Cerebellar nuclear complex (tissue), 1 donor: ENCODE results near the gene MYO3B.
"Not testable (repeated sequence)": the region's sequence is repeated elsewhere in the genome, so short reads cannot be mapped to it uniquely, and the experiment has no call there.

Source experiments
- DNase-seq, 2 experiments: peaks; one replicate each; lab custom pipeline; 2025; lab: John Stamatoyannopoulos, UW

Gene MYO3B

DNA sequence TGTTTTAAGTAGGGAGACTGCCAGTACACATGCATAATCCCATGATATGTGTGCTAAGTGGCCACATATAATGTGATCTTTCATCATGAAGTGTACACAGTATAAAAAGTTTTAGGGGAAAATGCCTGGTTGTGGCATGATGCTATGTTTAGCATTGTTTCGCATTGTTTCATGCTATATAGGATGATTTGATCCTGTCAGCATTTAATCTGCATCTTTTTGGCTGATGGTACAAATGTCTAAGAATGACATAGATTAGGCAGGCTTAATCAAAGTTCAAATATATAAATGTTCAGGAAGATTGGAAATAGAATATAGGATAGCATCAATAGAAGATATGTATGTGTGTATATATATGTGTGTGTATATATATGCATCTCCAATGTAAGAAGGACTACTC lies 83.6 kb downstream of the MYO3B start:
- no peak for DNase-seq

DNA sequence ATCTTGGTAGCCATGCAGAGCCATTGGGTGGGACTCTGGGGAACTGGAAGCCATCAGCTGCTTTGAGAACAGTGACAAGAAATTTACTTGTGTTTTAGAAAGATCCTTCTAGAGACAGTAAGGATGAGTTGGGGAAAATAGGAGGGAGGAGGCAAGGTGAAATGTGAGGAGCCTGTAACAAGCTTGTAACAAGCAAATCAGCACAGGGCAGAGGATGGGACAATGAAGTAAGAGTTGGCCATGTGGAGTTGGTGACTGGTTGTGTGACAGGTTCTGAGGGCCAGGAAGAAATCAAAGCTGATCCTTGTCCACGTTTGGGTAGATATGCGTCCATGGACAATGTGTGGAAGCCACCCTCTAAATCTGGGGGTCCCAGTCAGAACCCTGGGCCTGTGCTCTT lies 84.4 kb downstream of the MYO3B start:
- no peak for DNase-seq

DNA sequence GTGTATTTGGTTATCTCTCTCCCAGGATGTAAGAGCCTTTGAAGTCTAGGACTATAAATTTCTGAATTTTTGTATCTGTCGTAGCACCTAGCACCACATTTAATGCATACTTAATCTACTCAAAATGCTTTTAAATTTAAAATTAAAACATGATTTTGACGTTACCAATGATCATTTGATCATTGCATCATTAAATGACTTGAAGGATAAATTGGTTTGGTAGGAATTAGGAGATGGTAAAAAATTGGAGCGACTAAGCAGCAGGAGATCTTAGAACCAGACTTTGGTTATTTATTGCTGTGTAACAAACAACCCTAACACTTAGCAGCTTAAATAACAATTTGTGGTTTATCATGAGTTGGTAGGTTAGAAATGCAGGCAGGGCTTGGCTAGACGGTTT lies 84.9 kb downstream of the MYO3B start:
- DNase-seq, result no peak

- DNase-seq, result not testable (repeated sequence)
Observed at GRCh38 chr2:170263728-170264521, 86.0 kb downstream of the MYO3B start.

DNA sequence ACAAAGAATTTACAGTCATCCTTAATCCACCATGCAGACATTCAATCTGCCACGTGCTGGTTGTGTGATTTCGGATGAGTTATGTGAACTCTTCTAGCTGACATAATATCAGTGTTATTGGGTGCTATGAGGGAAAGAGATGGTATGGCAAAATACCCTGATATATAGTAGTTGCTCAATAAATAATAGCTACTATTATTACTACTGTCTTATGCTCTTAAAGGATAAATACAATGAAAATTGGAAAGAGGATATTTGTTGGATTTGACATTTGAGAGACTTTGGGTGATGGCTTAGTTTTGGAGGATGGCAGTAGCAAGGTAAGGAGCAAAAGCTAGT lies 86.5 kb downstream of the MYO3B start:
- DNase-seq, result no peak

- DNase-seq, result no peak
Observed at GRCh38 chr2:170264865-170265264, 86.9 kb downstream of the MYO3B start.

- no peak for DNase-seq
Observed at GRCh38 chr2:170265321-170265720, 87.4 kb downstream of the MYO3B start.

DNA sequence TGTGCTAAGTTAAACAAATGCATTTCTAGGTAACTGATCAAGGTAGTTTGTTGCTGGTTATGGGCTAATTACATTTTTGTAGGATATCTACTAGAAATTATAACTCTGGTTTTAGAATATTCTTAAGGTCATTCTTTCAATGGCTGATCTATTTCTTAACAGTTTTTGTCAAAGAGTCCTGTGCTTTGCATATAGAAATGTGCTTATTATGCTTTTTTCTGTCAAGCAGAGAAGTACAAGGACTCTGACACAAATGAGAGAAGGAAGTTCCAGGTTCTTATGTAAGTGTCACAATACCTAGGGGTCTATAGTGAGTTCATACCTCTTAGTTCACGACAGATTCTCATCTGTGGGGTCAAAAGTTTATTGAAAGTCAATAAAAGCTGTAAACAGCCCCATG lies 88.4 kb downstream of the MYO3B start:
- no peak for DNase-seq

DNA sequence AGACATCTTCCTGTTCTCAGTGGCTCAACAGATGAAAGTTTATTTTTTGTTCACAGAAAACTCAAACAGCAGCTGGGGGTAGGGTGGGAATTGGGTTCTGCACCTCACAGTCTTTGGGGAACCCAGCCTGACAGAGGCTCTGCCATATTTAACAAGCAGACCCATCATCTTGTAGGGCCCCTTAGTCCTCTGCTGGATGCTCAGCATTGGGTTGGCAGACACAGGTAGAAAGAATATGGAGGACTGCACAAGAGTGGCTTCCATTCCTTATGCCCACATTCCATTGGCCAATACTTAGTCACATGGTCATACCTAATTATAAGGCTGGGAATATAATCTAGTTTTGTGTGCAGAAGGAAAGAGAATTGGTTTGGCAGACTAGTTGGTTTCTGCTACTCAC lies 89.1 kb downstream of the MYO3B start:
- DNase-seq, result no peak

GRCh38 chr2:170270278-170270864 lies 92.4 kb downstream of the MYO3B start:
- DNase-seq, result no peak

DNA sequence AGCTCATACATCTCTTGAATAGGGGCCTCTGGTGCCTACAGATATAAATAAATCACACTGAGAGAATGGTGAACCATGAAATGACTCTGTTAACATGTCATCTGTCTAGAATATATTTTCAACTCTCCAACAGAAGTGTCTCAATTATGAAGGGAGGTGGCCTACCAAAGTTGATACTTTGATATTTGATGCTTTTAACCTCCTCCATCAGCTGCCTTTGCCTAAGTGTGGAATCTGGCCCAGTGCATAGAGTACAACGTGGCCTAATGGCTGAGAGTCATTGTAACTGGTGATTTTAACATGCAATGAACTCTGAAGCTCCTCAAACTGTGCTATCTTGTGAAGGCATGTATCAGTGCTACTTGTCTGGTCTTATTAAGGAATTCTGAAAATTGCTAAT lies 93.4 kb downstream of the MYO3B start:
- no peak for DNase-seq

DNA sequence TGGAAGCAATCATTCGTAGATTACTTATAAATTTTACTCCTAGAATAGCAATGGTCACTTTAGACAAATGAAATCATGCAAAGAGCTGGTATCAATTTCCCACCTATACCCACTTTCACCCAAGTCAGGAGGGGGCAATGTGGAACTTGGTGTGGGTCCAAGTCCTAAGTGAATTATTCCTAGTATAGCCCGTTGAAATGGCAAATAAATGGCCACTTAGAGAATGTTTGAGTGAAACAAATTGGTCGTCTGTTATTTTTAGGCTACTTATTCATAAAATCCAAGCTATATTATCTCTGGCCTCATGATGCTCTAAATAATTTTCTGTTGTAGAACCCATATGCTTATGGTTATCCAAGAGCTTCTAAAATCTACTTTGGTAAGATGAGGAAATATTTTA lies 98.1 kb downstream of the MYO3B start:
- DNase-seq, result no peak

DNA sequence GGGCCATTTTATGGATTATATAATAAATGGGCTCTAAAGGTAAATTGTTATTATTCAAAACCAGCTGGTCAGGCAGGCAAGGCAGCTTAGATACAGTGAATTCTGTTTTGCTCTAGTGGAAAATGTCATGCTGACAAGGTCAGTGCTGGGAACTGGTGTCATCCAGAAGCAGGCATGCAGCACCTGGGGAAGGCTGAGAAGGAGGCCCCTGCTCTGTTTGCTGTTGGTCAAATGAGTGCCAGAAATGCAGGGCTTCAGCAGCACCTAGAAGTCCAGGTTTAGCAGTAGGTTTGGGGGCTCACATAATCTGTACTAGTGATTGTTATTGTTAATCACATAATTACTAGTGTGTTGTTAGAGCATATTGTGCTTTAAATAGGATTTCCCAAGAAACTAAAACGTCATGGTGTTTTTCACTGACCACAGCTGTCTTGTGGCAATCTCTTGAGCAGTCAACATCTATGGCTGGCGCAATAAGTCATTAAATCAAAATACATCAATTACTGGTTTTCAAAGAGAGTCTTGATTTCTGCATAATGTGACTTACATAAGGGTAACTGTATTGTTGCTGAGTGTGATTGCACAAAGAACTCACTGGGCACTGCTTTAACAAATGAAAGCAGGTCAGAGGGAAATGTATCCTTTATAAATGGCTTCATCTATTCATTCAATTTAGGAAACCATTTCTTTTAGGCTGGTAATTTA lies 99.1 kb downstream of the MYO3B start:
- DNase-seq, result no peak

- no peak for DNase-seq
Observed at GRCh38 chr2:170277951-170278350, 100.0 kb downstream of the MYO3B start.

GRCh38 chr2:170279615-170280014 lies 101.7 kb downstream of the MYO3B start:
- not testable (repeated sequence) for DNase-seq

GRCh38 chr2:170282851-170283250 lies 104.9 kb downstream of the MYO3B start:
- no peak for DNase-seq

- DNase-seq, result no peak
Observed at GRCh38 chr2:170284205-170284604, 106.3 kb downstream of the MYO3B start.

DNA sequence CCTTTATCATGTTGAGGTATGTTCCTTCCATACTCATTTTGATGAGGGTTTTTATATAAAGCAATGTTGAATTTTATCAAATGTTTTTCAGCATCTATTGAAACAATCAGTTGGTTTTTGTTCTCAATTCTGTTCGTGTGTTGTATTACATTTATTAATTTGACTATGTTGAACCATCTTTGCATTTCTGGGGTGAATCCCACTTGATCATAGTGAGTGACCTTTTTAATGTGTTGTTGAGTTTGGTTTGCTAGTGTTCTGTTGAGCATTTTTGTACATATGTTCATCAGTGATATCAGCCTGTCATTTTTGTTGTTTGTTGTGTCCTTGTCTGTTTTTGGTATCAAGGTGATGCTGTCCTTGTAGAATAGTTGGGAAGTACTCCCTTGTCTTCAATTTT lies 110.9 kb downstream of the MYO3B start:
- DNase-seq, result no peak

- no peak for DNase-seq
Observed at GRCh38 chr2:170291474-170291873, 113.5 kb downstream of the MYO3B start.

DNA sequence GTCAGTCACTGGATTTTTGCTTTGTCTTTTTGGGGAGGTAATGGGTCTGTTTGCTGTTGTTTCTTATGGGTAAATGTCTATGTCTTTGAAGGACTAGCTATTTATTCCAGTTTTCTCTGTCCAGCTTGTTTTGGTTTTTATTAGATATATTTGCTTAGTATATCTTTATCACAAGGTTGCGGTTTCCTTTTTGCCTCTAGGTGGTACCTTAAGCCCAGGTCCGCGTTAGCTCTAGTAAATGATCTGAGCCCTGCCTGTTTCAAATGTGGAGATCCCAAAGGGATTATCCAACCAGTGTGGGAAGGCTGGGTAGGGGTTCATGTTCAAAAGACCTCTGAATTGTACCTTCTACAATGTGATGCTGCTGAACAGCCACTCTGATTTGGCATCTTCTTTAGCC lies 114.5 kb downstream of the MYO3B start:
- no peak for DNase-seq

GRCh38 chr2:170297496-170297895 lies 119.5 kb downstream of the MYO3B start:
- DNase-seq, result no peak

DNA sequence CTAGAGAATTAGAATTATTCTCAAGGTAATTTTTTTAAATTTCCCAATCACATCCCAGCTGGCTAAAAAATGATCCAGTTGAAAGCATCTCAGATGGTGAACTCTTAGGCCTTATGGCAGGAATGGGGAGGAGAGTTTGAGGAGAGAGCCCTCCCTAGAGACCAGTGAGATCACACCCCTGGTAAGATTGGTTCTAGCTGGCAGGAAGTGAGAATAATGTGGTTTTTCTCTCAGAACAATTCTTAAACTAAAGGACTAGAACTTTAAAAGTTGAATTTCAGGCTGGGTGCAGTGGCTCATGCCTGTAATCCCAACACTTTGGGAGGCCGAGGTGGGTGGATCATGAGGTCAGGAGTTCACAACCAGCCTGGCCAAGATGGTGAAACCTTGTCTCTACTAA lies 120.2 kb downstream of the MYO3B start:
- no peak for DNase-seq

DNA sequence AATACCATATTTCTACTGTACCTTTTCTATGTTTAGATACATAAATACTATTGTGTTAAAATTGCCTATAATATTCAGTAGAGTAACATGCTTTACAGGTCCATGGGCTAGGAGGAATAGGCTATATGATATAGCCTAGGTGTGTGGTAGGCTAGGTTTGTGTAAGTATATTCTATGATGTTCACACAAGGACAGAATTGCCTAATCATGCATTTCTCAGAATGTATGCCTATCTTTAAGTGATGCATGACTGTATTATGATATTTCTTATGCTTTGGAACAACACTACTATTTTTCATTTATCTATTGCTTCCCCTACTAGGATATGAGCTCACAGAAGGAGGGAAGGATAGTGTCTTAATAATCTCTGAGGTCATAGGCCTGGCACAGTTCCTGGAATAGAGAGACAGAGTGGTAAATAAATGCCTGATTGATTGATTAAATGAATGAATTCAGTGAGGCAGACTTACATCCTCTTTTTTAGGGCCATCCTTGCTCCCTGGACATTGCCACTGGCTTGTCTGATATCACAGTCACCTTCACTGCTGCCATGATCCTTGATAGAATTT lies 121.0 kb downstream of the MYO3B start:
- DNase-seq, result no peak
